ENCODE results near the gene PDE1A.

Gene PDE1A

GRCh38 chr2:182113334-182113733 lies 313.5 kb downstream of the PDE1A start:
- no peak for DNase-seq

GRCh38 chr2:182110347-182110746 lies 316.5 kb downstream of the PDE1A start:
- DNase-seq, result no peak

GRCh38 chr2:182103526-182103925 lies 323.3 kb downstream of the PDE1A start:
- no peak for DNase-seq

- no peak for DNase-seq
Observed at GRCh38 chr2:182101263-182101662, 325.6 kb downstream of the PDE1A start.

DNA sequence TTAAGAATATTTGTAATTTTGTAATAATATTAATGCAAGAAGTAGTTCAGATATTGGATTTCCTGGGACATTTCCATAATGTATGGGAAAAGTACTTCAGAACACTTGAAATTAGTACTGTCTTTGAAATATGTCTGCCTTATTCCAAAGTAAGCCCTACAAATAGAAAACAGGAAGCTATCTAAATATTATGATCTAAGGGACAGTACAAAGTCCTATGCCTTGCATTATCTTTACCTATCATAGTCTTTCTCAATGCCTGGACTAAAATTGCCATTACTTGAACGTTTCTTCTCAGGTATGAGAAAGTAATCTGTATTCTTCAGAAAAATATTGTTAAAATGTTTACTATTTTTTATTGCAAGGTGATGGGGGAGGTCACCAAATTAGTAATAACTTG lies 328.2 kb downstream of the PDE1A start:
- no peak for DNase-seq

DNA sequence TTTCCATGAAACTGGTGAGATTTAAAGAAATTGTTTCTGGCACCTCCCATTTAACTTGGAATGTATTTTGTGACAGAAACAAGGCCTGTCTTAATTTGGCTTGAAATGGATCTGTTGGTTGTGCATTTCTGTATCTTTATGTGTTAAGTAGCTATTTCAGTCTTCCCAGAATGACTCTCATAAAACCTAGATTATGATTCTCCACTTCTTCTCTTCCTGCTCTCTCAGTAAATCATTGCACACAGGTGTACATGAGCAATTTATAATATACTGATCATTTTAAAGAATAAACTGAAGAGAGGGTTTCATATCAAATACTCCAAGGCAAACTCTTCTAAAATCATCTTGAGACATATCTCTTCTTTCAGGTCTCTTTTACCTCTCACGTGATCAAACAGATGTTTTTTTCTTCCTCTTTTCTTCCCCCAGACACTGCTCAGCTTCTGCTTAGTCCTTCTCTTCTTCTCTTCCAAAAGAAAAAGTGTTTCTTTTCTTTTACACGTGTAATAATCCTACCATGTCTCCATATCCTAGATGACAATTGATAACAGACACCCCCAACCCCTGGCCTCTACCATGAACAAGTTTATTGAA lies 329.2 kb downstream of the PDE1A start:
- no peak for DNase-seq

DNA sequence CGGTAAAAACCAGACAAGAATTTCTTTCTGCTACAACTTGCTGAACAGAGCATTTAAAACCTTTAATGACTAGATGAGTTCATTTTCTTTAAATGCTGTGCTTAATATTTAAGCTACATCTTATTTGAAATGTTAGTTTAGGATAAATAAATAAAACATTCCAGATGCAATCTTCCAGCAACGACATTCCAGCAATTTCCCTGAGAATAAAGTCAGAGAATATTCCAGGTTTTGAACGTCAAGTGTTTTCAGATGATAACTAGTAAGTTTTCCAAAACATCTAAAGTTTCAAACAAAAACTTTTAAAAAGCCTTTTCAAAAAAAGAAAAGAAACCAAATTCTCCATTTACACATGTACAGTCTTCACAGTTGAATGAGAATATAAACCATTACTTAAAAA lies 336.4 kb downstream of the PDE1A start:
- DNase-seq, result no peak

Measured in femur (tissue), 1 donor.